Prostate gland (tissue), 2 donors: ENCODE measurements around the gene PHF12.

Experiments used
- POLR2AphosphoS5 ChIP-seq: sonication (generic); formaldehyde crosslinking; IDR thresholded peaks from one replicate; pipeline ENCODE4 v1.6.1; 2017; ENCODE audit warnings: antibody characterized with exemption
- TF ChIP-seq, protein P1 (sequence below), 4 experiments: fragments of 200-600 bp in 2 of 4; fragments of 450-650 bp in 2 of 4; sonication (generic) in 2 of 4; IDR thresholded peaks; 1 replicate in 3 of 4; 2 replicates in 1 of 4; pipeline ENCODE4 v1.5.1; 2016 to 2019; ENCODE audit warnings: antibody characterized with exemption in 4 of 4, mild to moderate bottlenecking in 2 of 4, moderate library complexity in 2 of 4

DNA sequence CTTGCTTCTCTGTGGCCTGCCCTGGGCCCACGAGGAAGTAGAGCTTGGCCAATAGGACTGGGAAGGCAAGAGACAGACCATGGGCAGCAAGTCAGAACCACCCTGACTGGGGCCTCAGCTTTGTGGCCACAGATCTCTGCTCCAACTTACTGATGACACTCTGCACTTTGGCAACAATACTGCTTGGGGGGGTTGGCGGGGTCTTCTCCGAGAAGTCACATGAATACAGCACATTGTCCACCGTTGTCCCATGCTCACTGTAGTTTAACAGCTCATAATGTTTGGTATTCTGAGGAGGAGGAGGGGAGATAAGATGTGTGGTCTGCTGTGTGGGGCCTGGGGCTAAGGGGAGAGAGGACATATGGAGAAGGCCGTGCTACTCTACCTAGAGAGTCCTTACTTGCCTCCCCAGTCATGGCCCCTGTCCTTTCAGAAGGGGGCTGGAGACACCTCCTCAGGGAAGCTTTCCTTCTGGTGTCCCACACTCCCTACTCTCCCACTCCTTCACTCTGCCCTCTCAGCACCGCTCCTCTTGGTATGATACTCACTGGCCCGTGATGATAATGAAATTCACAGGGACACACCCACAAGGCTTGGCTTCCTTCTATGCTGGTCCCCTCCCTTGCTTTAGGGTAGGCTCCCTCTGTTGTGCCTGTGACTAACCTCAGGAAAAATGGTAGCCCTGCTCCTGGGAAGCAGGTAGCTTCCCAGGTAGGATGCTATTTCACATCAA is 44.4 kb downstream of the PHF12 start:
- TF ChIP-seq POLR2AphosphoS5: no peak
- TF ChIP-seq, protein P1, sequence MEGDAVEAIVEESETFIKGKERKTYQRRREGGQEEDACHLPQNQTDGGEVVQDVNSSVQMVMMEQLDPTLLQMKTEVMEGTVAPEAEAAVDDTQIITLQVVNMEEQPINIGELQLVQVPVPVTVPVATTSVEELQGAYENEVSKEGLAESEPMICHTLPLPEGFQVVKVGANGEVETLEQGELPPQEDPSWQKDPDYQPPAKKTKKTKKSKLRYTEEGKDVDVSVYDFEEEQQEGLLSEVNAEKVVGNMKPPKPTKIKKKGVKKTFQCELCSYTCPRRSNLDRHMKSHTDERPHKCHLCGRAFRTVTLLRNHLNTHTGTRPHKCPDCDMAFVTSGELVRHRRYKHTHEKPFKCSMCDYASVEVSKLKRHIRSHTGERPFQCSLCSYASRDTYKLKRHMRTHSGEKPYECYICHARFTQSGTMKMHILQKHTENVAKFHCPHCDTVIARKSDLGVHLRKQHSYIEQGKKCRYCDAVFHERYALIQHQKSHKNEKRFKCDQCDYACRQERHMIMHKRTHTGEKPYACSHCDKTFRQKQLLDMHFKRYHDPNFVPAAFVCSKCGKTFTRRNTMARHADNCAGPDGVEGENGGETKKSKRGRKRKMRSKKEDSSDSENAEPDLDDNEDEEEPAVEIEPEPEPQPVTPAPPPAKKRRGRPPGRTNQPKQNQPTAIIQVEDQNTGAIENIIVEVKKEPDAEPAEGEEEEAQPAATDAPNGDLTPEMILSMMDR (IDR thresholded peaks at IDR 0.05): no peak
